Vagina (tissue), 2 donors: ENCODE results near the gene NME4.

Experiments
- CTCF ChIP-seq, 3 experiments: fragments of 450-650 bp in 2 of 3; fragments of 200-600 bp in 1 of 3; sonication (generic) in 1 of 3; IDR thresholded peaks; one replicate each; pipeline ENCODE4 v1.5.1; 2017 to 2019; ENCODE audit warnings: antibody characterized with exemption in 3 of 3, mild to moderate bottlenecking in 2 of 3, moderate library complexity in 2 of 3
- POLR2A ChIP-seq, 2 donors: fragments of 450-650 bp; IDR thresholded peaks; one replicate each; pipeline ENCODE4 v1.6.1; 2017; ENCODE audit warnings: antibody characterized with exemption in 2 of 2, mild to moderate bottlenecking in 2 of 2, moderate library complexity in 2 of 2
- POLR2AphosphoS5 ChIP-seq, 2 donors: sonication (generic); formaldehyde crosslinking; IDR thresholded peaks; one replicate each; pipeline ENCODE4 v1.9.0; 2017; ENCODE audit warnings: antibody characterized with exemption in 2 of 2, mild to moderate bottlenecking in 2 of 2, low read depth in 1 of 2; ENCODE audit not compliant: insufficient read depth in 1 of 2

DNA sequence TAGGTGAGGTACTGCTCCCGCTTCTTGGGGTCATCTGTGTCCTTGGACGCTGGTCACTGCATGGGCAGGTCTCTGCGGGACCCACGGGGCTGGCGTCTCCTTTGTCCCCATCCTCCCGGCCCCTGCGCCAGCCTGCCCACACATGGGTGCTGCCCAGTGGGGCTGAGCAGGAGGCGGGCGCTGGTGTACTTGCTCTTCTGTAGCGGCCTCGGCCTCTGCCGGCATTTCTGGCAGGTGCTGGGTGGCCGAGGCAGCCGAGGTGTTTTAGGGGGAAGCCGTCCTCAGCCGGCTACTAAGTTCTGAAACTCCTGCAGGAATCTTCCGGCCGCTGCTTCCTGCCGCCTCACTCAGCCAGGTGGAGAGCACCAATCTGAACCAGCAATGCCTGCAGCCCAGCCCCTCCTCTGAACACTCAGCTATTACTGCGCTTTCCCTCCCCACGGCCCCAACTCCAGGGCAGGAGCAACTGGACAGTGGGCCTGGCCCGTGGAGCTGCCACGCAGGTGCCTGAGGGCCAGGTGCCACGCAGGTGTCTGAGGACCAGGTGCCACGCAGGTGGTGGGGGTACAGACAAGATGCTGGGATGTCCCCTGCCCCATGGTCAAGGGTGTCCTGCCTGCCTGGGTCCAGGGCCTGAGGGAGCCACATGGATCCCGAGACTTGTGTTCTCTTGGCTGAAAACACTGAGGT lies 14.7 kb downstream of the NME4 start:
- TF ChIP-seq POLR2A (IDR thresholded peaks at IDR 0.05) (no peak), CTCF (IDR thresholded peaks at IDR 0.05) (no peak), POLR2AphosphoS5 (IDR thresholded peaks at IDR 0.05; ENCODE audit: insufficient read depth in 1 of 2, low read depth in 1 of 2) (no peak)
